ENCODE data around the gene EPM2AIP1.
A peak's percentile ranks its signal among the peaks of the same experiment; 100 is the strongest.

EPM2AIP1 gene

DNA sequence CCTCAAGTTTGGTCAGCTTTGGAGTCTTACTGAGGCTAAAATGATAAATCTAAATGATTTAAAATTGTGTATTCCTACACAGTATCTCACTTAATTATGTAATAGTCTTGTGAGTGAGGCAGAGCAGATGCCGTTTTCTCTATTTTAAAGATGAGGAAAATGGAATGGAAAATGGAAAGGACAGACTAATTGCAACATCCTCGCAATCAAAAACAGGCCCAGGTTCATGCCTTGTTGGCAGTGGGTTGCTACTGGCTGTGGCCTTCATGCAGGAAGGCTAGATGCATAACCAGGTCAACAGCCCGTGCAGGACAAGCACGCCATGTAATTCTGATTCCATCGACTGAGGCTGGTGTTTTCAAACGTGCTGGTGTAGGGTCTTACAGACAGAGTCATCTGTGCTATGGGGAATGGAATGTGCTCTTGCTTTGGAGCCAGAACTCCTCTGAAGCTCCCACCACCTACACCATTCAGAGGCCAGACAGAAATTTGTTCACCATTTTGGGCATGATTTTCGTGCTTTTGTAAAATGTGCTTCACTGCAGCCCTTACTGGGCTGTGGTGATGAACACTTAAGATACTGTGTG is 38.3 kb upstream of the EPM2AIP1 start:
- TF ChIP-seq, protein P1, sequence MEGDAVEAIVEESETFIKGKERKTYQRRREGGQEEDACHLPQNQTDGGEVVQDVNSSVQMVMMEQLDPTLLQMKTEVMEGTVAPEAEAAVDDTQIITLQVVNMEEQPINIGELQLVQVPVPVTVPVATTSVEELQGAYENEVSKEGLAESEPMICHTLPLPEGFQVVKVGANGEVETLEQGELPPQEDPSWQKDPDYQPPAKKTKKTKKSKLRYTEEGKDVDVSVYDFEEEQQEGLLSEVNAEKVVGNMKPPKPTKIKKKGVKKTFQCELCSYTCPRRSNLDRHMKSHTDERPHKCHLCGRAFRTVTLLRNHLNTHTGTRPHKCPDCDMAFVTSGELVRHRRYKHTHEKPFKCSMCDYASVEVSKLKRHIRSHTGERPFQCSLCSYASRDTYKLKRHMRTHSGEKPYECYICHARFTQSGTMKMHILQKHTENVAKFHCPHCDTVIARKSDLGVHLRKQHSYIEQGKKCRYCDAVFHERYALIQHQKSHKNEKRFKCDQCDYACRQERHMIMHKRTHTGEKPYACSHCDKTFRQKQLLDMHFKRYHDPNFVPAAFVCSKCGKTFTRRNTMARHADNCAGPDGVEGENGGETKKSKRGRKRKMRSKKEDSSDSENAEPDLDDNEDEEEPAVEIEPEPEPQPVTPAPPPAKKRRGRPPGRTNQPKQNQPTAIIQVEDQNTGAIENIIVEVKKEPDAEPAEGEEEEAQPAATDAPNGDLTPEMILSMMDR (IDR thresholded peaks at IDR 0.05; ENCODE audit: insufficient read depth, low read depth, low read length, missing control alignments): no peak
- H3K4me3 ChIP-seq (ENCODE audit: low read length): no peak overlapping the region
- no peak for DNase-seq (ENCODE audit: low read depth)

DNA sequence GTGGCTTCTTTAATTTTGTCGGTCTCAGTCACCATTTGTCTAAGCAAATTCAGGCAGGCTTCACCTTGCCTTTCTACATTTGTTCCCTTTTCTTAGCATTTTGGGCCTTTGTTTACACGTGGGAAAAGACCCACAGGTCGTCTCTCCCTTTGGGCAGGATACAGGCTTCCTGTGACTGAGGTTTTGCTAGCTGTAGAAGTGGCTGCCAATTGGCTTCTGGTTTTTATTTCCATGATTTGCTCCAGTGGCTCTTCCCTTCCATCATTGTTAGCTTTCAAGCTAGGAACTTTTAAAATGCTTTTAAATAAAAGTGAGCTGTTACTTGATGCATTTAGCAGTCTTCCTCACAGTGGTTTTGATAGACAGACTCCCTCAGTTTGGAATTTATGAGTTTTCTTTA is 37.7 kb upstream of the EPM2AIP1 start:
- DNase-seq (ENCODE audit: low read depth): no peak

GRCh38 chr3:37029516-37030163 is 36.7 kb upstream of the EPM2AIP1 start:
- DNase-seq (ENCODE audit: low read depth): peak; percentile 63
- H3K4me3 ChIP-seq (ENCODE audit: low read length): no peak overlapping the region
- TF ChIP-seq, protein P1 (IDR thresholded peaks at IDR 0.05; ENCODE audit: insufficient read depth, low read depth, low read length, missing control alignments): no peak

More for the DNA sequence above, 37.7 kb upstream of the EPM2AIP1 start:
- no peak overlapping the region for H3K4me3 ChIP-seq (ENCODE audit: low read length)
- TF ChIP-seq, protein P1 (IDR thresholded peaks at IDR 0.05; ENCODE audit: insufficient read depth, low read depth, low read length, missing control alignments): no peak

- TF ChIP-seq, protein P1 (IDR thresholded peaks at IDR 0.05; ENCODE audit: insufficient read depth, low read depth, low read length, missing control alignments): no peak
- no peak overlapping the region for H3K4me3 ChIP-seq (ENCODE audit: low read length)
- DNase-seq (ENCODE audit: low read depth): no peak
Measured at GRCh38 chr3:37029111-37029510, 36.2 kb upstream of the EPM2AIP1 start.

GRCh38 chr3:37028329-37028728 is 35.4 kb upstream of the EPM2AIP1 start:
- TF ChIP-seq, protein P1 (IDR thresholded peaks at IDR 0.05; ENCODE audit: insufficient read depth, low read depth, low read length, missing control alignments): no peak
- H3K4me3 ChIP-seq (ENCODE audit: low read length): no peak overlapping the region
- DNase-seq (ENCODE audit: low read depth): no peak

DNA sequence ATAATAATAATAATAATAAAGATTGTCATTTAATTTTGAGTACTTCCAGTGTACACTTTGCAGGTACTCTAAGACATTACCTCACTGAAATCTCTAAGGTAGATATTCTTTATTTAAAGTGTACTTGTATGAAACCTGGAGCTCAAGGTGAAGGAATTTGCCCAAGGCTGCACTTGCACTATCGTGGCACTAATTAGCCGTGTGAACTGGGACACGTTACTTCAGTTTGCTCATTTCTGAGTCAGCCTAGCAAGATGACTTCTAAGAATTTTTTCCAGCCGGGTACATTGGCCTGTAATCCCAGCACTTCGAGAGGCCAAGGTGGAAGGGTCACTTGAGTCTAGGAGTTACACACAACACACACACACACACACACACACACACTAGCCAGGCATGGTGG is 33.9 kb upstream of the EPM2AIP1 start:
- peak; percentile 50 for DNase-seq (ENCODE audit: low read depth)
- H3K4me3 ChIP-seq (ENCODE audit: low read length): no peak overlapping the region
- TF ChIP-seq, protein P1 (IDR thresholded peaks at IDR 0.05; ENCODE audit: insufficient read depth, low read depth, low read length, missing control alignments): no peak

Measured in epithelial cell of esophagus (primary cell).